Measurements from ENCODE around the gene TOP3B.

The TOP3B gene

GRCh38 chr22:22010358-22010757, 27.8 kb upstream of the TOP3B start:
- no peak overlapping the region for H3K4me3 ChIP-seq (ENCODE audit: low read length)
- TF ChIP-seq CTCF (conservative IDR thresholded peaks at IDR 0.05; ENCODE audit: low read depth, low read length), result no peak
- no peak for DNase-seq (ENCODE audit: low read depth)

- no peak overlapping the region for H3K4me3 ChIP-seq (ENCODE audit: low read length)
- TF ChIP-seq CTCF (conservative IDR thresholded peaks at IDR 0.05; ENCODE audit: low read depth, low read length), result no peak
- DNase-seq (ENCODE audit: low read depth), result no peak
Observed at GRCh38 chr22:22009661-22010060, 27.1 kb upstream of the TOP3B start.

DNA sequence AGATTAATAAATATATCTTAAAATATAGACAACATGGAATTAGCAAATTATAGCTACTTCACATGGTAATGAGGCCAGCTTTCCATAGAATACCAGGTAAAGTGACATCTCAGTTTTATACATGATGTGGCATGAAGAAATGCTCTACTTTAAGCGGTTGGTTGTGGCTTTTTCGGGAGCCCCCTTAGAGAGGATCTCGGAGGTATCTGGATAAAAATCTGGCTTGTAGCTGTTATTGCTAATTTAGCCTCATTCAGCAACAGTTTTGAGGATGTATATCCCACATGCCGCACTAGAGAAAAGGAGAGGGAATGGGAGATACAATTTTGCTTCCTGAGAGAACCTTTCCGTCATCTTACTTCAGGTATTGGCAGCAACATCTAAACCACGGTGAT, 24.0 kb upstream of the TOP3B start:
- no peak for TF ChIP-seq CTCF (conservative IDR thresholded peaks at IDR 0.05; ENCODE audit: low read depth, low read length)
- DNase-seq (ENCODE audit: low read depth), result no peak
- H3K4me3 ChIP-seq (ENCODE audit: low read length), result no peak overlapping the region

GRCh38 chr22:22005945-22006595, 23.5 kb upstream of the TOP3B start:
- no peak for DNase-seq (ENCODE audit: low read depth)
- no peak for TF ChIP-seq CTCF (conservative IDR thresholded peaks at IDR 0.05; ENCODE audit: low read depth, low read length)
- H3K4me3 ChIP-seq (ENCODE audit: low read length), result no peak overlapping the region

GRCh38 chr22:22003233-22003632, 20.6 kb upstream of the TOP3B start:
- no peak for TF ChIP-seq CTCF (conservative IDR thresholded peaks at IDR 0.05; ENCODE audit: low read depth, low read length)
- no peak overlapping the region for H3K4me3 ChIP-seq (ENCODE audit: low read length)
- no peak for DNase-seq (ENCODE audit: low read depth)

DNA sequence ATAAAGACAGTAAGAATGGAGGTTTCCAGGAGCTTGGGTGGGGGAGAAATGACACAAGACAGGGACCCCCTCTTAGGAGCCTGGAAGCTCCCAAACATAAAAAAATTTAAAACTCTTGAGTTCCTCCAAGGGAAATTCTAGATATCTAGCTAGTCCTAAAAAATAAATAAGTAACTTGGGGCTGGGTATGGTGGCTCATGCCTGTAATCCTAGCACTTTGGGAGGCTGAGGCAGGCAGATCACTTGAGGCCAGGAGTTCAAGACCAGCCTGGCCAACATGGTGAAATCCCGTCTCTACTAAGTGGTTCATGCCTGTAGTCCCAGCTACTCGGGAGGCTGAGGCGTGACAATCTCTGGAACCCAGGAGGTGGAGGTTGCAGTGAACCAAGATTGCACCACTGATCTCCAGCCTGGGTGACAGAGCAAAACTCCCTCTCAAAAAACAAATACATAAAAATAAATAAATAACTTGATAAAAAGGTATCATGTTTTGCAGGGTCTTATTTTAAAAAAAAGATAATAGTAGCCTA, 20.0 kb upstream of the TOP3B start:
- DNase-seq (ENCODE audit: low read depth), result no peak
- TF ChIP-seq CTCF (conservative IDR thresholded peaks at IDR 0.05; ENCODE audit: low read depth, low read length), result no peak
- H3K4me3 ChIP-seq (ENCODE audit: low read length), result no peak overlapping the region

Measured in retinal pigment epithelial cell (primary cell).